Stomach (tissue), 9 donors: Measurements from ENCODE around the gene GZMM. TPM values are rescaled to one million over a fixed set of nuclear protein-coding genes. Genes with fewer than 3 reads are reported as not detected.

Source experiments
- DNase-seq, 2 donors: peaks; one replicate each; pipeline versions ENCODE4 v3.0.0 to v3.0.0-alpha.2; 2013 to 2019
- H3K27ac ChIP-seq, 5 donors: fragments of 200-600 bp in 4 of 5; sonication (generic) in 4 of 5; one replicate each; pipeline ENCODE4 v1.5.1; 2013 to 2019; ENCODE audit warnings: mild to moderate bottlenecking in 1 of 5, moderate library complexity in 1 of 5
- H3K27me3 ChIP-seq, 3 donors: fragments of 200-600 bp; sonication (generic); one replicate each; pipeline ENCODE4 v1.5.1; 2017 to 2019; ENCODE audit warnings: mixed run types in 1 of 3
- H3K36me3 ChIP-seq, 4 donors: fragments of 200-600 bp; sonication (generic); 1 replicate in 3 of 4; 2 replicates in 1 of 4; pipeline ENCODE4 v1.5.1; 2016 to 2019
- H3K4me1 ChIP-seq, 4 donors: fragments of 200-600 bp; sonication (generic); one replicate each; pipeline ENCODE4 v1.5.1; 2016 to 2019
- H3K4me3 ChIP-seq, 4 donors: fragments of 200-600 bp; sonication (generic) in 3 of 4; one replicate each; pipeline ENCODE4 v1.5.1; 2016 to 2019; ENCODE audit warnings: mild to moderate bottlenecking in 1 of 4
- H3K9me3 ChIP-seq, 4 donors: fragments of 200-600 bp; sonication (generic); one replicate each; pipeline ENCODE4 v1.5.1; 2016 to 2019
- EP300 ChIP-seq: sonication (generic); formaldehyde crosslinking; IDR thresholded peaks from one replicate; pipeline ENCODE4 v1.6.1; 2017; ENCODE audit warnings: antibody characterized with exemption
- POLR2A ChIP-seq, 4 donors: fragments of 450-650 bp; IDR thresholded peaks; one replicate each; pipeline ENCODE4 v1.6.1; 2016; ENCODE audit warnings: antibody characterized with exemption in 4 of 4, control low read depth in 2 of 4, mild to moderate bottlenecking in 1 of 4, moderate library complexity in 1 of 4
- POLR2AphosphoS5 ChIP-seq, 3 donors: sonication (generic); formaldehyde crosslinking; IDR thresholded peaks; one replicate each; pipeline ENCODE4 v1.6.1; 2016; ENCODE audit warnings: antibody characterized with exemption in 3 of 3
- WGBS, 5 donors: extraction: QIAGEN DNeasy Blood & Tissue Kit in 3 of 5; methylation state at CpG; one replicate each; pipeline versions ENCODE4 v1.1.5 to v1.1.7; 2013 to 2018; 5-methylcytosine and 5-hydroxymethylcytosine counted together
- intact Hi-C: fragments of 100-400 bp; cut with DNase I; formaldehyde crosslinking; loops from one replicate; pipeline ENCODE4 v1.15.1; 2023; ENCODE audit warnings: low total_unique reads
- polyA plus RNA-seq, 3 donors: library from polyadenylated mRNA; stranded (reverse); fragments of 200-250 nt; gene quantifications; one replicate each; pipeline ENCODE4 v1.2.3, GENCODE V29; 2013
- total RNA-seq, 5 donors: library from RNA; depleted of rRNA; stranded (reverse); fragments of >200 nt; gene quantifications; one replicate each; pipeline versions ENCODE4 v1.1.0 to v1.2.3, GENCODE V29; 2014 to 2016
- TF ChIP-seq, protein P1 (sequence below), 7 experiments: fragments of 450-650 bp in 4 of 7; fragments of 200-600 bp in 3 of 7; sonication (generic) in 3 of 7; IDR thresholded peaks; one replicate each; pipeline ENCODE4 v1.5.1; 2016 to 2019; ENCODE audit warnings: antibody characterized with exemption in 7 of 7, control low read depth in 2 of 7, mild to moderate bottlenecking in 1 of 7
- donor health status: healthy with polysubstance abuse.
- donor health status: Bipolar disorder and iron deficiency.
- donor health status: healthy.

Gene GZMM
- total and polyA plus RNA-seq, 8 donors, result 0.37 to 6.6 (median 0.93) TPM; not detected in 3

DNA sequence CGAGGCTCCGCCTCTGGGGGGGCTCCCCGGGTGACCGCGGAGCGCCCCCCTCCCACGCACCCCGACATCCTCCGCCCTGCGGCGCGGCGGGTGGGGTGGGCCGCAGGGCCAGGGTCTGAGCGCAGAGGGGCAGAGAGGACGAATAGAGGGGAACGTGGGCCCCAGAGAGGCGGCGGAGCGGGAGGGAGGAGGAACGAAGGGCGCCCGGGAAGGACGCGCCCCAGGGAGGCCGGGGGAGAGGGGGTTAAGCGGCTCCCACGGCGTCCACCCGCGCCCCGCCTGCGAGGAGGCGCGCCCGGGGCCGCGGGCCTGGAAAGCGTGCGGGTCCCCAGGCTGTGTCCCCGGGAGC lies 46.9 kb downstream of the GZMM start:
- WGBS, 5 donors, result 5 to 10% (median 6%) methylated on average over 8 to 41 of the region's 41 CpGs
- TF ChIP-seq POLR2A (IDR thresholded peaks at IDR 0.05), result no peak
- TF ChIP-seq, protein P1, sequence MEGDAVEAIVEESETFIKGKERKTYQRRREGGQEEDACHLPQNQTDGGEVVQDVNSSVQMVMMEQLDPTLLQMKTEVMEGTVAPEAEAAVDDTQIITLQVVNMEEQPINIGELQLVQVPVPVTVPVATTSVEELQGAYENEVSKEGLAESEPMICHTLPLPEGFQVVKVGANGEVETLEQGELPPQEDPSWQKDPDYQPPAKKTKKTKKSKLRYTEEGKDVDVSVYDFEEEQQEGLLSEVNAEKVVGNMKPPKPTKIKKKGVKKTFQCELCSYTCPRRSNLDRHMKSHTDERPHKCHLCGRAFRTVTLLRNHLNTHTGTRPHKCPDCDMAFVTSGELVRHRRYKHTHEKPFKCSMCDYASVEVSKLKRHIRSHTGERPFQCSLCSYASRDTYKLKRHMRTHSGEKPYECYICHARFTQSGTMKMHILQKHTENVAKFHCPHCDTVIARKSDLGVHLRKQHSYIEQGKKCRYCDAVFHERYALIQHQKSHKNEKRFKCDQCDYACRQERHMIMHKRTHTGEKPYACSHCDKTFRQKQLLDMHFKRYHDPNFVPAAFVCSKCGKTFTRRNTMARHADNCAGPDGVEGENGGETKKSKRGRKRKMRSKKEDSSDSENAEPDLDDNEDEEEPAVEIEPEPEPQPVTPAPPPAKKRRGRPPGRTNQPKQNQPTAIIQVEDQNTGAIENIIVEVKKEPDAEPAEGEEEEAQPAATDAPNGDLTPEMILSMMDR (IDR thresholded peaks at IDR 0.05), result no peak
- no peak for TF ChIP-seq EP300
- no peak for TF ChIP-seq POLR2AphosphoS5 (IDR thresholded peaks at IDR 0.05)
- H3K27me3 ChIP-seq, result peaks cover 33 to 94% (median 49%) of the 10 kb centered on the region in 3 donors

DNA sequence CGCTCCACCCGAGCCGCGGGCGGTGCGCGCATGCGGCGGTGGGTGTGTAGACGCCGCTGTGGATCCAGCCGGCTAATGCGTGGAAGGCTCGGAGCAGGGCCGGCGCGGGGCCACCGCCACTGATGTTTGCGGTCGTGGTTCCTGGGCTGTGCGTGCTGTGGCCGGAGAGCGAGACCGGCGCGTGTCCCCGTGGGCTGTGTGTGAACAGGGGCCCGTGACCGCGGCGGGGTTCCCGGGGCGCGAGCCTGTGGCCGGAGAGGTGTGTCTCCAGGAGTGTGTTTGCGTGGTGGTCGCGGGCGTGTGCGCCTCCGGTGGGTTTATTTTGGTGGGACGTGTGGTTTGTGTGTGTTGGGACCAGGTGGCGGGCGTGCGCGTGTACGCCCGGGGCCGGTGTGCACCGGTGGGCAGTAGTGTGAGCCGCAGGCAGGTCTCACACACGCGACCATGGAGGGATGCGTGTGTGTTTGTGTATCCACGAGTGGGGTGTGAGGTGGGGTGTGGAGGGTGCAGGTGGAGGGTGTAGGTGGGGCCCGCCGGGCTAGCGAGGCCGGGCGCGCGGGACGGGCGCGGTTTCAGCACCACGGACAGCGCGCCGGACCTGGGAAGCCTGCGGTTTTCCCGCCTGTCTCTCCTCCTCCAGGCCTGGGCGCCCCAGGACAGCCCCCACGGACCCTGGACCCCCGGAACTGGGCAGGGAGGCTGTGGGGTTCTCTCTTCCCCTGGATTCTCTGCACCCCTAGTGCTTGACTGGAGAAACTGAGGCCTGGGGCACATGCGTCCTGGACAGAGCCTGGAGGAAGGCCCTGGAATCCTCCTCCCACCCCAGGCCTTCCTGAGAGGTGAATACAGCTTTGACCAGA lies 47.5 kb downstream of the GZMM start:
- H3K27me3 ChIP-seq, result peaks cover 33 to 92% (median 49%) of the 10 kb centered on the region in 3 donors

More for the DNA sequence above, 46.9 kb downstream of the GZMM start:
- Histone ChIP-seq H3K36me3 (no peaks in the 10 kb centered on the region), H3K9me3 (no peaks in the 10 kb centered on the region), H3K4me3 (peak overlapping the region in 2 of 4 donors; percentile 22 to 26), H3K4me1 (peaks cover 13 to 35% (median 31%) of the 10 kb centered on the region in 4 donors), H3K27ac (no peak overlapping the region)
- intact Hi-C loops, result no loop called here
- DNase-seq, result no peak

GRCh38 chr19:592101-592500 lies 48.2 kb downstream of the GZMM start:
- peaks cover 33 to 93% (median 49%) of the 10 kb centered on the region in 3 donors for H3K27me3 ChIP-seq
- TF ChIP-seq, protein P1 (IDR thresholded peaks at IDR 0.05), result no peak
- TF ChIP-seq EP300, result no peak
- TF ChIP-seq POLR2AphosphoS5 (IDR thresholded peaks at IDR 0.05), result no peak
- no peak for TF ChIP-seq POLR2A (IDR thresholded peaks at IDR 0.05)
- peaks cover 13 to 35% (median 31%) of the 10 kb centered on the region in 4 donors for H3K4me1 ChIP-seq
- intact Hi-C loops, result no loop called here
- no peak overlapping the region for H3K4me3 ChIP-seq
- H3K9me3 ChIP-seq, result no peaks in the 10 kb centered on the region
- no peak overlapping the region for H3K27ac ChIP-seq
- no peaks in the 10 kb centered on the region for H3K36me3 ChIP-seq
- 78 to 81% (median 81%) methylated on average over 12 to 19 of the region's 19 CpGs for WGBS, 5 donors
- DNase-seq, result no peak

More for the DNA sequence above, 47.5 kb downstream of the GZMM start:
- no peak overlapping the region for H3K4me3 ChIP-seq
- H3K36me3 ChIP-seq, result no peaks in the 10 kb centered on the region
- 33 to 38% (median 36%) methylated on average over 16 to 75 of the region's 75 CpGs for WGBS, 5 donors
- no peaks in the 10 kb centered on the region for H3K9me3 ChIP-seq
- no peak for TF ChIP-seq POLR2AphosphoS5 (IDR thresholded peaks at IDR 0.05)
- TF ChIP-seq, protein P1 (IDR thresholded peaks at IDR 0.05), result no peak
- no peak for TF ChIP-seq POLR2A (IDR thresholded peaks at IDR 0.05)
- no peak for TF ChIP-seq EP300
- intact Hi-C loops, result no loop called here
- peaks cover 13 to 35% (median 31%) of the 10 kb centered on the region in 4 donors for H3K4me1 ChIP-seq
- DNase-seq, result peak in 1 of 2 donors; percentile 79
- H3K27ac ChIP-seq, result no peak overlapping the region

- Histone ChIP-seq H3K36me3 (no peaks in the 10 kb centered on the region), H3K9me3 (no peaks in the 10 kb centered on the region), H3K27me3 (peaks cover 32 to 87% (median 43%) of the 10 kb centered on the region in 3 donors), H3K4me3 (no peak overlapping the region), H3K4me1 (peaks cover 10 to 31% (median 27%) of the 10 kb centered on the region in 4 donors), H3K27ac (no peak overlapping the region)
- TF ChIP-seq, protein P1 (IDR thresholded peaks at IDR 0.05), result no peak
- intact Hi-C loops, result no loop called here
- DNase-seq, result no peak
- 72 to 88% (median 82%) methylated on average over 16 to 18 of the region's 18 CpGs for WGBS, 5 donors
Measured at GRCh38 chr19:593055-593454, 49.2 kb downstream of the GZMM start.
